ENCODE results near the gene NKX3-2.

The NKX3-2 gene

GRCh38 chr4:13548984-13549546 is 4.8 kb upstream of the NKX3-2 start:
- TF ChIP-seq POLR2AphosphoS5 (IDR thresholded peaks at IDR 0.05; ENCODE audit: low read depth, low read length) (no peak), TAF1 (IDR thresholded peaks at IDR 0.05; ENCODE audit: borderline replicate concordance, insufficient read depth, low read length) (no peak), SIN3A (IDR thresholded peaks at IDR 0.05; ENCODE audit: borderline replicate concordance, insufficient read depth, low read length) (no peak), REST (IDR thresholded peaks at IDR 0.05; ENCODE audit: insufficient read depth in 1 of 2, low read depth in 2 of 2, low read length in 2 of 2) (no peak), FOXP2 (optimal IDR thresholded peaks at IDR 0.05; ENCODE audit: borderline replicate concordance, extremely low read depth, extremely low read length, insufficient read depth) (no peak)

GRCh38 chr4:13548059-13548983 is 4.0 kb upstream of the NKX3-2 start:
- no peak for TF ChIP-seq REST (IDR thresholded peaks at IDR 0.05; ENCODE audit: insufficient read depth in 1 of 2, low read depth in 2 of 2, low read length in 2 of 2)
- TF ChIP-seq TAF1 (IDR thresholded peaks at IDR 0.05; ENCODE audit: borderline replicate concordance, insufficient read depth, low read length) = no peak
- no peak for TF ChIP-seq SIN3A (IDR thresholded peaks at IDR 0.05; ENCODE audit: borderline replicate concordance, insufficient read depth, low read length)
- no peak for TF ChIP-seq FOXP2 (optimal IDR thresholded peaks at IDR 0.05; ENCODE audit: borderline replicate concordance, extremely low read depth, extremely low read length, insufficient read depth)
- TF ChIP-seq POLR2AphosphoS5 (IDR thresholded peaks at IDR 0.05; ENCODE audit: low read depth, low read length) = no peak

DNA sequence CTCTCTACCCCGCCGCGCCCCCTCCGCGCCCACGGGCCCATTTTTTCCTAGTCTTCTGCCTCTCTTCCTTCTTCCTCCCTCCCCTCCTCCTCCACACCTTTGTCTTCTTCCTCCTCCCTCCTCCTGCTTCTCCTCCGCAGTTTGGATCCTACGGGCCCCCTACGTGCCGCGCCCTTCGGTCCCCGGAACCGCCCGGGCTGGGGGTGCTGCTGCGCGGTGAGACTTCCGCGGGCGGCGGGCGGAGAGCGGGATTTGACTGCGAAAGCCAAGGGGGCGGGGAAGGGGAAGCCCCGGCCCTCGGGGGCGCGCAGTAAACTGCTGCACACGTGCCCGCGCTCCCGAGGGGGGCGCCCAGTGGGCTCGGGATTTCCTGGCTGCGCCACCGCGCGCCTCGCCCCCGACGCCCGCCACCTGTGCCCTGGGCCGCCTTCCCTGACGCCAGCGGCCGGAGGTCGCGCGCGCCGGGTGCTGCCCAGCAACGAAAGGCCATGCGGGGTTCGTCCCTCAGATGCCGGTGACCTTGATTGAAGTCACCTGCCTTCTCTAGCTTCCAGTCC is 3.3 kb upstream of the NKX3-2 start:
- no peak for TF ChIP-seq SIN3A (IDR thresholded peaks at IDR 0.05; ENCODE audit: borderline replicate concordance, insufficient read depth, low read length)
- no peak for TF ChIP-seq POLR2AphosphoS5 (IDR thresholded peaks at IDR 0.05; ENCODE audit: low read depth, low read length)
- TF ChIP-seq FOXP2 (optimal IDR thresholded peaks at IDR 0.05; ENCODE audit: borderline replicate concordance, extremely low read depth, extremely low read length, insufficient read depth) = no peak
- TF ChIP-seq REST (IDR thresholded peaks at IDR 0.05; ENCODE audit: insufficient read depth in 1 of 2, low read depth in 2 of 2, low read length in 2 of 2) = no peak
- TF ChIP-seq TAF1 (IDR thresholded peaks at IDR 0.05; ENCODE audit: borderline replicate concordance, insufficient read depth, low read length) = no peak

- no peak for TF ChIP-seq REST (IDR thresholded peaks at IDR 0.05; ENCODE audit: insufficient read depth in 1 of 2, low read depth in 2 of 2, low read length in 2 of 2)
- TF ChIP-seq SIN3A (IDR thresholded peaks at IDR 0.05; ENCODE audit: borderline replicate concordance, insufficient read depth, low read length) = no peak
Observed at GRCh38 chr4:13546941-13547484, 2.7 kb upstream of the NKX3-2 start.
